Keratinocyte (primary cell): ENCODE data around the gene FMNL2.

ENCODE experiments used
- CTCF ChIP-seq, 3 experiments: IDR thresholded peaks in 1 of 3; conservative IDR thresholded peaks in 1 of 3; optimal IDR thresholded peaks in 1 of 3; 2 replicates in 2 of 3; 3 replicates in 1 of 3; pipeline versions ENCODE3 to v1.5.1; 2011; ENCODE audit warnings: low read length in 3 of 3, mild to moderate bottlenecking in 3 of 3, moderate library complexity in 2 of 3, control low read depth in 1 of 3, inconsistent platforms in 1 of 3; ENCODE audit not compliant: insufficient read depth in 2 of 3; ENCODE audit errors: extremely low read depth in 1 of 3
- EZH2 ChIP-seq: IDR thresholded peaks from one replicate; pipeline ENCODE4 v1.6.1; 2012; ENCODE audit warnings: inconsistent platforms, mild to moderate bottlenecking, low read length, moderate library complexity

DNA sequence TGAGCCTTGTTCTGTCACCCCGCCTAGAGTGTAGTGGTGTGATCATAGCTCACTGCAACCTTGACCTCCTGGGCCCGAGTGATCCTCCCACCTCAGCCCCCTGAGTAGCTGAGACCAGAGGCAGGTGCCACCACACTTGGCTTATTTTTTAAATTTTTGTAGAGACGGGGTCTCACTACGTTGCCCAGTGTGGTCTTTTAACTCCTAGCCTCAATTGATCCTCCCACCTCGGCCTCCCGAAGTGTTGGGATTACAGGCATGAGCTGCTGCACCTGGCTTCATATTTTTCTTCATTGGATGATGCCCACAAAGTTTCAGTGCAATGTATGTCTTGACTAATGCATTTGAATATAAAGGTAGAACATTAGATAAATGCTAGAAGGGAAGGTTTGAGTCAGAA lies 120.8 kb downstream of the FMNL2 start:
- no peak for TF ChIP-seq CTCF (optimal IDR thresholded peaks at IDR 0.05 in 1 of 3, IDR thresholded peaks at IDR 0.05 in 1 of 3, conservative IDR thresholded peaks at IDR 0.05 in 1 of 3; ENCODE audit: extremely low read depth in 1 of 3, insufficient read depth in 2 of 3, low read length in 3 of 3)
- TF ChIP-seq EZH2: no peak
